CD4-positive, alpha-beta T cell (primary cell): Measurements from ENCODE around the gene HDAC9. TPM values are rescaled to one million over a fixed set of nuclear protein-coding genes. Genes with fewer than 3 reads are reported as not detected.

Experiments
- ATAC-seq: fragments of 200-7000 bp; cut with Tn5 transposase; one replicate; pipeline ENCODE4 v1.10.0; 2022; ENCODE audit warnings: mild to moderate bottlenecking; ENCODE audit not compliant: poor library complexity
- CTCF ChIA-PET: fragments of 350-600 bp; sonication (Branson Sonifier 250); formaldehyde crosslinking; loops from one replicate; lab custom pipeline; 2021; ENCODE audit warnings: antibody characterized with exemption, inconsistent platforms; lab: Charles Lee
- POLR2A ChIA-PET: fragments of 350-600 bp; sonication (Branson Sonifier 250); formaldehyde crosslinking; loops from one replicate; lab custom pipeline; 2021; ENCODE audit warnings: antibody characterized with exemption, inconsistent platforms; lab: Charles Lee
- DNase-seq, 14 experiments: peaks; one replicate each; pipeline ENCODE4 v3.0.0-alpha.2; 2013 to 2020; ENCODE audit warnings: mixed read lengths in 2 of 14
- H3K27ac ChIP-seq, 2 donors: one replicate each; pipeline versions ENCODE4 v1.5.1 to v1.7.0; 2013; ENCODE audit warnings: low read length in 2 of 2, low read depth in 1 of 2, mild to moderate bottlenecking in 1 of 2
- H3K27me3 ChIP-seq, 2 experiments: 1 replicate in 1 of 2; 2 replicates in 1 of 2; pipeline versions ENCODE4 v1.6.1 to v1.7.0; 2013; ENCODE audit warnings: low read length in 2 of 2, control low read depth in 1 of 2, mild to moderate bottlenecking in 1 of 2, moderate library complexity in 1 of 2; ENCODE audit not compliant: insufficient read depth in 2 of 2, control insufficient read depth in 1 of 2
- H3K36me3 ChIP-seq: one replicate; pipeline ENCODE4 v1.6.1; 2013; ENCODE audit warnings: low read length, control low read depth; ENCODE audit not compliant: insufficient read depth
- H3K4me1 ChIP-seq: one replicate; pipeline ENCODE4 v1.6.1; 2013; ENCODE audit warnings: low read length, control low read depth; ENCODE audit not compliant: insufficient read depth
- H3K4me3 ChIP-seq: one replicate; pipeline ENCODE4 v1.5.1; 2013; ENCODE audit warnings: mild to moderate bottlenecking, low read length, moderate library complexity
- H3K9me3 ChIP-seq, 2 experiments: 1 replicate in 1 of 2; 2 replicates in 1 of 2; pipeline versions ENCODE4 v1.6.1 to v1.7.0; 2013; ENCODE audit warnings: low read length in 2 of 2, mild to moderate bottlenecking in 2 of 2, control low read depth in 1 of 2, moderate library complexity in 1 of 2; ENCODE audit not compliant: control insufficient read depth in 1 of 2, insufficient read depth in 1 of 2
- H3K27ac Mint-ChIP-seq: one replicate; pipeline ENCODE4 v1.8.0; 2020; ENCODE audit warnings: mixed read lengths
- H3K27me3 Mint-ChIP-seq: one replicate; pipeline ENCODE4 v1.8.0; 2021; ENCODE audit warnings: mixed read lengths
- H3K36me3 Mint-ChIP-seq: one replicate; pipeline ENCODE4 v1.8.0; 2021; ENCODE audit warnings: low read depth, mixed read lengths
- H3K4me1 Mint-ChIP-seq: one replicate; pipeline ENCODE4 v1.8.0; 2021; ENCODE audit warnings: low read depth, mixed read lengths
- H3K4me3 Mint-ChIP-seq: one replicate; pipeline ENCODE4 v1.8.0; 2020; ENCODE audit warnings: mild to moderate bottlenecking, mixed read lengths
- H3K9me3 Mint-ChIP-seq: one replicate; pipeline ENCODE4 v1.8.0; 2020; ENCODE audit warnings: mixed read lengths
- CTCF ChIP-seq: fragments of 200-600 bp; IDR thresholded peaks from one replicate; pipeline ENCODE4 v1.8.0; 2022; ENCODE audit warnings: antibody characterized with exemption, mild to moderate bottlenecking
- intact Hi-C, 2 experiments: fragments of 100-400 bp; cut with DNase I in 1 of 2; cut with micrococcal nuclease in 1 of 2; formaldehyde crosslinking; loops; one replicate each; pipeline versions ENCODE4 v1.15.1 to v1.9.0; 2023 to 2025; cut with DNase I, micrococcal nuclease
- total RNA-seq, 174 experiments: library from RNA in 2 of 174; stranded (reverse) in 2 of 174; gene quantifications; one replicate each; pipeline ENCODE4 v1.2.3 and lab custom pipeline; 2021 to 2026

HDAC9 gene
- total RNA-seq, 2 experiments from 2014 or later: 0.73 to 1.2 TPM

GRCh38 chr7:18788026-18788425 is 292.5 kb downstream of the HDAC9 start:
- no peaks in the 10 kb centered on the region for H3K36me3 ChIP-seq
- ATAC-seq (no peak), DNase-seq (no peak)
- H3K36me3 Mint-ChIP-seq: no peaks in the 10 kb centered on the region
- H3K9me3 Mint-ChIP-seq: peaks cover 4% of the 10 kb centered on the region
- no peaks in the 10 kb centered on the region for H3K27me3 ChIP-seq
- H3K27ac ChIP-seq: no peak overlapping the region
- no peak overlapping the region for H3K27ac Mint-ChIP-seq
- no peak overlapping the region for H3K4me3 Mint-ChIP-seq
- H3K27me3 Mint-ChIP-seq: no peaks in the 10 kb centered on the region
- intact Hi-C loops: no loop called here
- H3K4me1 ChIP-seq: no peaks in the 10 kb centered on the region
- ChIA-PET POLR2A (no interaction called here), CTCF (no interaction called here)
- H3K9me3 ChIP-seq: peaks cover 0 to 3% of the 10 kb centered on the region in 2 experiments
- no peak for TF ChIP-seq CTCF
- no peaks in the 10 kb centered on the region for H3K4me1 Mint-ChIP-seq
- no peak overlapping the region for H3K4me3 ChIP-seq

GRCh38 chr7:18792871-18793595 is 297.5 kb downstream of the HDAC9 start:
- Mint-ChIP-seq H3K27ac (no peak overlapping the region), H3K4me3 (no peak overlapping the region), H3K27me3 (no peaks in the 10 kb centered on the region), H3K9me3 (peaks cover 4% of the 10 kb centered on the region), H3K36me3 (no peaks in the 10 kb centered on the region), H3K4me1 (no peaks in the 10 kb centered on the region)
- Histone ChIP-seq H3K4me3 (no peak overlapping the region), H3K9me3 (peaks cover 0 to 6% of the 10 kb centered on the region in 2 experiments), H3K27ac (no peak overlapping the region), H3K36me3 (no peaks in the 10 kb centered on the region), H3K27me3 (no peaks in the 10 kb centered on the region), H3K4me1 (no peaks in the 10 kb centered on the region)
- ChIA-PET CTCF (interaction anchor here (1.4 kb wide), 1 partner anchor 11 kb away, joined by 3 read pairs; no protein-coding TSS in a partner anchor), POLR2A (no interaction called here)
- DNase-seq (no peak), ATAC-seq (no peak)
- intact Hi-C loops: no loop called here
- TF ChIP-seq CTCF: no peak

- DNase-seq: no peak
- intact Hi-C loops: no loop called here
- Histone ChIP-seq H3K36me3 (no peaks in the 10 kb centered on the region), H3K9me3 (peaks cover 0 to 5% of the 10 kb centered on the region in 2 experiments), H3K4me3 (no peak overlapping the region), H3K4me1 (no peaks in the 10 kb centered on the region), H3K27ac (no peak overlapping the region), H3K27me3 (no peaks in the 10 kb centered on the region)
- POLR2A ChIA-PET: no interaction called here
- Mint-ChIP-seq H3K27ac (no peak overlapping the region), H3K27me3 (no peaks in the 10 kb centered on the region), H3K4me1 (no peaks in the 10 kb centered on the region), H3K9me3 (no peaks in the 10 kb centered on the region), H3K36me3 (no peaks in the 10 kb centered on the region), H3K4me3 (no peak overlapping the region)
- CTCF ChIA-PET: no interaction called here
- ATAC-seq: no peak
- no peak for TF ChIP-seq CTCF
Observed at GRCh38 chr7:18796216-18796615, 300.7 kb downstream of the HDAC9 start.
